Neuronal stem cell (in vitro differentiated cells): ENCODE data around the gene GPC5.

Source experiments
- DNase-seq: peaks from one replicate; pipeline ENCODE4 v3.0.0-alpha.2; 2013; ENCODE audit warnings: low spot score
- H2AFZ ChIP-seq: one replicate; pipeline ENCODE4 v1.6.1; 2013; ENCODE audit warnings: mild to moderate bottlenecking, low read length, inconsistent platforms
- H2AK5ac ChIP-seq: 2 replicates; pipeline ENCODE4 v1.6.1; 2013; ENCODE audit warnings: low read depth, mild to moderate bottlenecking, inconsistent platforms, low read length, moderate library complexity, mixed read lengths
- H2BK120ac ChIP-seq: 2 replicates; pipeline ENCODE4 v1.6.1; 2013; ENCODE audit warnings: low read depth, mild to moderate bottlenecking, inconsistent platforms, low read length, moderate library complexity, mixed read lengths
- H2BK12ac ChIP-seq: one replicate; pipeline ENCODE4 v1.6.1; 2013; ENCODE audit warnings: low read length, inconsistent platforms
- H2BK15ac ChIP-seq: 2 replicates; pipeline ENCODE4 v1.6.1; 2013; ENCODE audit warnings: mild to moderate bottlenecking, low read length, inconsistent platforms, mixed read lengths
- H2BK5ac ChIP-seq: one replicate; pipeline ENCODE4 v1.6.1; 2013; ENCODE audit warnings: inconsistent platforms, mild to moderate bottlenecking, low read length, moderate library complexity
- H3K14ac ChIP-seq: one replicate; pipeline ENCODE4 v1.6.1; 2013; ENCODE audit warnings: low read length, inconsistent platforms
- H3K18ac ChIP-seq: 2 replicates; pipeline ENCODE4 v1.6.1; 2013; ENCODE audit warnings: low read length, inconsistent platforms
- H3K23ac ChIP-seq: 2 replicates; pipeline ENCODE4 v1.6.1; 2013; ENCODE audit warnings: low read depth, mild to moderate bottlenecking, mixed read lengths, low read length, inconsistent platforms; ENCODE audit not compliant: poor library complexity
- H3K27ac ChIP-seq: replicated peaks from 3 replicates; pipeline ENCODE4 v1.5.1; 2013; ENCODE audit warnings: low read length, inconsistent platforms
- H3K27me3 ChIP-seq, 3 experiments: 2 replicates each; pipeline ENCODE4 v1.6.1; 2013; ENCODE audit warnings: low read length in 3 of 3, mild to moderate bottlenecking in 2 of 3, inconsistent platforms in 1 of 3, low read depth in 1 of 3, mixed read lengths in 1 of 3, moderate library complexity in 1 of 3; ENCODE audit not compliant: control insufficient read depth in 3 of 3, insufficient read depth in 3 of 3
- H3K36me3 ChIP-seq, 2 donors: replicated peaks in 1 of 2; 2 replicates each; pipeline ENCODE4 v1.6.1; 2013; ENCODE audit warnings: low read length in 2 of 2; ENCODE audit not compliant: control insufficient read depth in 2 of 2, insufficient read depth in 2 of 2
- H3K4ac ChIP-seq: 2 replicates; pipeline ENCODE4 v1.6.1; 2013; ENCODE audit warnings: inconsistent platforms, mild to moderate bottlenecking, low read length, moderate library complexity
- H3K4me1 ChIP-seq, 2 donors: 1 replicate in 1 of 2; 2 replicates in 1 of 2; pipeline ENCODE4 v1.6.1; 2013; ENCODE audit warnings: low read length in 2 of 2, low read depth in 1 of 2; ENCODE audit not compliant: control insufficient read depth in 2 of 2, insufficient read depth in 1 of 2
- H3K4me2 ChIP-seq: one replicate; pipeline ENCODE4 v1.6.1; 2013; ENCODE audit warnings: mild to moderate bottlenecking, low read length, inconsistent platforms; ENCODE audit not compliant: insufficient read depth, poor library complexity, severe bottlenecking
- H3K4me3 ChIP-seq, 2 donors: 2 replicates each; pipeline ENCODE4 v1.5.1; 2013; ENCODE audit warnings: low read length in 2 of 2, mild to moderate bottlenecking in 2 of 2, inconsistent platforms in 1 of 2, moderate library complexity in 1 of 2
- H3K79me1 ChIP-seq: one replicate; pipeline ENCODE4 v1.6.1; 2013; ENCODE audit warnings: low read depth, mild to moderate bottlenecking, inconsistent platforms, low read length, moderate library complexity
- H3K9ac ChIP-seq: one replicate; pipeline ENCODE4 v1.6.1; 2013; ENCODE audit warnings: mild to moderate bottlenecking, low read depth, low read length, inconsistent platforms; ENCODE audit not compliant: poor library complexity
- H3K9me3 ChIP-seq, 2 donors: replicated peaks in 1 of 2; 2 replicates each; pipeline versions ENCODE3 to v1.6.1; 2013; ENCODE audit warnings: low read length in 2 of 2, mild to moderate bottlenecking in 2 of 2, inconsistent platforms in 1 of 2, low read depth in 1 of 2, mixed read lengths in 1 of 2, moderate library complexity in 1 of 2; ENCODE audit not compliant: control insufficient read depth in 2 of 2, insufficient read depth in 1 of 2
- H4K8ac ChIP-seq: one replicate; pipeline ENCODE4 v1.6.1; 2013; ENCODE audit warnings: low read depth, mild to moderate bottlenecking, inconsistent platforms, low read length, moderate library complexity
- H4K91ac ChIP-seq: one replicate; pipeline ENCODE4 v1.6.1; 2013; ENCODE audit warnings: low read length, low read depth, mild to moderate bottlenecking, inconsistent platforms; ENCODE audit not compliant: poor library complexity
- WGBS, 2 donors: extraction: QIAGEN DNeasy Blood & Tissue Kit; methylation state at CpG; one replicate each; pipeline ENCODE4 v1.1.7; 2013; ENCODE audit warnings: missing lambda C conversion rate in 2 of 2, mixed read lengths in 1 of 2; ENCODE audit not compliant: insufficient read length in 2 of 2, insufficient replicate concordance in 1 of 2; ENCODE audit errors: extremely low coverage in 2 of 2; 5-methylcytosine and 5-hydroxymethylcytosine counted together

The GPC5 gene

GRCh38 chr13:91622778-91623550 lies 224.5 kb downstream of the GPC5 start:
- Histone ChIP-seq H3K4ac (no peak overlapping the region), H2BK15ac (no peak overlapping the region), H3K14ac (no peak overlapping the region), H3K9me3 (no peaks in the 10 kb centered on the region), H3K4me1 (no peaks in the 10 kb centered on the region), H2BK5ac (no peak overlapping the region), H3K9ac (no peak overlapping the region), H3K18ac (no peak overlapping the region), H4K8ac (no peak overlapping the region), H3K27ac (no peak overlapping the region), H3K23ac (no peak overlapping the region), H3K79me1 (no peaks in the 10 kb centered on the region), H2AK5ac (no peak overlapping the region), H3K27me3 (no peaks in the 10 kb centered on the region), H3K4me3 (peak overlapping the region in 1 of 2 donors; percentile 44), H3K4me2 (no peak overlapping the region), H4K91ac (no peak overlapping the region), H2BK120ac (no peak overlapping the region), H2AFZ (no peak overlapping the region), H3K36me3 (no peaks in the 10 kb centered on the region), H2BK12ac (no peak overlapping the region)
- WGBS, 2 donors = no CpG with 5 or more reads among the region's 3 CpGs
- DNase-seq = no peak

GRCh38 chr13:91627952-91628739 lies 229.7 kb downstream of the GPC5 start:
- Histone ChIP-seq H2BK15ac (no peak overlapping the region), H4K91ac (no peak overlapping the region), H3K4ac (no peak overlapping the region), H2AK5ac (no peak overlapping the region), H2BK5ac (no peak overlapping the region), H2AFZ (no peak overlapping the region), H3K9ac (no peak overlapping the region), H2BK120ac (no peak overlapping the region), H3K9me3 (no peaks in the 10 kb centered on the region), H3K27me3 (no peaks in the 10 kb centered on the region), H3K23ac (no peak overlapping the region), H3K36me3 (no peaks in the 10 kb centered on the region), H4K8ac (no peak overlapping the region), H3K4me2 (no peak overlapping the region), H3K14ac (no peak overlapping the region), H3K27ac (no peak overlapping the region), H3K79me1 (no peaks in the 10 kb centered on the region), H2BK12ac (no peak overlapping the region), H3K18ac (no peak overlapping the region), H3K4me3 (no peak overlapping the region), H3K4me1 (no peaks in the 10 kb centered on the region)
- DNase-seq = no peak
- no CpG with 5 or more reads among the region's 3 CpGs for WGBS, 2 donors

GRCh38 chr13:91630946-91631345 lies 232.5 kb downstream of the GPC5 start:
- Histone ChIP-seq H3K4me3 (no peak overlapping the region), H3K36me3 (no peaks in the 10 kb centered on the region), H3K4me2 (no peak overlapping the region), H2BK120ac (no peak overlapping the region), H2BK12ac (no peak overlapping the region), H4K8ac (no peak overlapping the region), H2AK5ac (no peak overlapping the region), H3K9me3 (no peaks in the 10 kb centered on the region), H2BK15ac (no peak overlapping the region), H3K79me1 (no peaks in the 10 kb centered on the region), H3K4ac (no peak overlapping the region), H3K4me1 (no peaks in the 10 kb centered on the region), H3K27ac (no peak overlapping the region), H4K91ac (no peak overlapping the region), H3K18ac (no peak overlapping the region), H3K14ac (no peak overlapping the region), H3K27me3 (no peaks in the 10 kb centered on the region), H2BK5ac (no peak overlapping the region), H3K23ac (no peak overlapping the region), H3K9ac (no peak overlapping the region), H2AFZ (no peak overlapping the region)
- WGBS, 2 donors = no CpG with 5 or more reads among the region's 1 CpG
- no peak for DNase-seq

- no peak overlapping the region for H3K14ac ChIP-seq
- H4K91ac ChIP-seq = no peak overlapping the region
- no peak for DNase-seq
- no peaks in the 10 kb centered on the region for H3K9me3 ChIP-seq
- no peak overlapping the region for H3K9ac ChIP-seq
- no peak overlapping the region for H3K4ac ChIP-seq
- no peak overlapping the region for H3K18ac ChIP-seq
- no peak overlapping the region for H2BK120ac ChIP-seq
- no CpG with 5 or more reads among the region's 3 CpGs for WGBS, 2 donors
- H2AFZ ChIP-seq = no peak overlapping the region
- no peaks in the 10 kb centered on the region for H3K27me3 ChIP-seq
- H3K23ac ChIP-seq = no peak overlapping the region
- H3K27ac ChIP-seq = no peak overlapping the region
- no peak overlapping the region for H2BK15ac ChIP-seq
- no peak overlapping the region for H4K8ac ChIP-seq
- no peaks in the 10 kb centered on the region for H3K36me3 ChIP-seq
- H3K79me1 ChIP-seq = no peaks in the 10 kb centered on the region
- no peak overlapping the region for H2BK5ac ChIP-seq
- H2AK5ac ChIP-seq = no peak overlapping the region
- no peak overlapping the region for H2BK12ac ChIP-seq
- H3K4me3 ChIP-seq = no peak overlapping the region
- H3K4me2 ChIP-seq = no peak overlapping the region
- H3K4me1 ChIP-seq = no peaks in the 10 kb centered on the region
Measured at GRCh38 chr13:91632086-91632485, 233.7 kb downstream of the GPC5 start.
